Nucleus accumbens (tissue), 56 donors: Measurements from ENCODE around the gene SH3PXD2B.

Source experiments
- DNase-seq, 56 donors: peaks; one replicate each; lab custom pipeline; 2025; lab: John Stamatoyannopoulos, UW

SH3PXD2B gene

GRCh38 chr5:172440486-172440885 is 13.8 kb downstream of the SH3PXD2B start:
- no peak for DNase-seq

- DNase-seq, result peak in 25 of 56 donors; percentile 18 to 70 (median 43)
Observed at GRCh38 chr5:172439785-172440477, 14.4 kb downstream of the SH3PXD2B start.

GRCh38 chr5:172438319-172438668 is 16.0 kb downstream of the SH3PXD2B start:
- DNase-seq, result peak in 34 of 56 donors; percentile 29 to 76 (median 54)

GRCh38 chr5:172437445-172438318 is 16.6 kb downstream of the SH3PXD2B start:
- DNase-seq, result peak in 41 of 56 donors; percentile 28 to 86 (median 51)

- DNase-seq, result peak in 1 of 56 donors; percentile 10
Observed at GRCh38 chr5:172436879-172437369, 17.4 kb downstream of the SH3PXD2B start.

GRCh38 chr5:172436078-172436878 is 18.0 kb downstream of the SH3PXD2B start:
- DNase-seq, result no peak

- no peak for DNase-seq
Observed at GRCh38 chr5:172435362-172436077, 18.8 kb downstream of the SH3PXD2B start.

- no peak for DNase-seq
Observed at GRCh38 chr5:172434251-172434650, 20.1 kb downstream of the SH3PXD2B start.

- no peak for DNase-seq
Observed at GRCh38 chr5:172433513-172433912, 20.8 kb downstream of the SH3PXD2B start.

GRCh38 chr5:172433071-172433470 is 21.3 kb downstream of the SH3PXD2B start:
- DNase-seq, result no peak

GRCh38 chr5:172430354-172430753 is 24.0 kb downstream of the SH3PXD2B start:
- DNase-seq, result no peak

GRCh38 chr5:172429201-172429940 is 25.0 kb downstream of the SH3PXD2B start:
- DNase-seq, result no peak

GRCh38 chr5:172428224-172429166 is 25.8 kb downstream of the SH3PXD2B start:
- DNase-seq, result no peak

- no peak for DNase-seq
Observed at GRCh38 chr5:172427202-172427601, 27.1 kb downstream of the SH3PXD2B start.

GRCh38 chr5:172426086-172426485 is 28.2 kb downstream of the SH3PXD2B start:
- no peak for DNase-seq

GRCh38 chr5:172425402-172425801 is 28.9 kb downstream of the SH3PXD2B start:
- no peak for DNase-seq

- no peak for DNase-seq
Observed at GRCh38 chr5:172424808-172425207, 29.5 kb downstream of the SH3PXD2B start.

- DNase-seq, result no peak
Observed at GRCh38 chr5:172424111-172424490, 30.2 kb downstream of the SH3PXD2B start.
